Medulla oblongata (tissue), 1 donor: ENCODE results near the gene PDE4D.
"Not testable (repeated sequence)": the region's sequence is repeated elsewhere in the genome, so short reads cannot be mapped to it uniquely, and the experiment has no call there.

Source experiments
- DNase-seq: peaks from one replicate; pipeline ENCODE4 v3.0.0-alpha.2; 2015; ENCODE audit errors: extremely low spot score

The PDE4D gene

GRCh38 chr5:58969795-58970194, 923.7 kb downstream of the PDE4D start:
- DNase-seq = no peak

- DNase-seq = no peak
These were observed 924.3 kb downstream of the PDE4D start for GRCh38 chr5:58969253-58969652.

GRCh38 chr5:58968350-58968749, 925.2 kb downstream of the PDE4D start:
- DNase-seq = no peak

- no peak for DNase-seq
These were observed 925.8 kb downstream of the PDE4D start for GRCh38 chr5:58967597-58968281.

DNA sequence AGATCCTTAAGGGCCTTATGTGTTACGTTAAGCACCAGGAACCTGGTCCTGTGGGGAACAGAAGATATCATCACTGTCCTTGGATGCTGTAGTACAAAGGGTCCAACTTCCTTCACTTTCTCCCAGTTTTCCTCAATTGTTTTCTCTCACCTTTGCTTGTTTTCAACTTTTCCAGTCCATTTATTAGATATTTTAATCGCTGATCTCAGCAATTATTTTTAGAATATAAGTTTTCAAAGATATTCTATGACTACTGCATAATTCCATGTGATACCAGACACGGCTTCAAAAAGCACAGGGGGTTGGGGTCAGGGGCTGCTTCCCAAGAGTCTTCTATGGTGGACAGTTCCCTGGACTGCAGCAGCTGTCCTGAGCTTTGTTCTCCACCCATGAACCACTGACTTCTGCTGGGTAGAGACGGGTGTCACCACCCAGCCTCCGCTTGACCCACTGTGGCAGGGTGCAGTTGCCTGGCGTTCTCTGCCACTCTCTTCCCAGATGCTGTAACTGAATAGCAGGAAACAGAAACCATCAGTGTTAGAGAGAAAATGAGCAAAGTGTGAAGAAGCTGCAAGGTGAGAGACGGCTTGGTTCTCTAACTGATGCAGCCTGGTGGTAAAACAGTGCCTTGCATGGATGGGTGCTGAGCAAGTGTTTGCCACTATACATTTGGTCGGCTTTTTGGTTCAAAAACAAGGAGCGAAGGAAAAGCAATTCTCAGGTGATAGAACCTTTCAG, 927.7 kb downstream of the PDE4D start:
- no peak for DNase-seq

- DNase-seq = no peak
These were observed 929.7 kb downstream of the PDE4D start for GRCh38 chr5:58963821-58964220.

- DNase-seq = no peak
These were observed 930.2 kb downstream of the PDE4D start for GRCh38 chr5:58963361-58963760.

- no peak for DNase-seq
These were observed 931.8 kb downstream of the PDE4D start for GRCh38 chr5:58961631-58962280.

DNA sequence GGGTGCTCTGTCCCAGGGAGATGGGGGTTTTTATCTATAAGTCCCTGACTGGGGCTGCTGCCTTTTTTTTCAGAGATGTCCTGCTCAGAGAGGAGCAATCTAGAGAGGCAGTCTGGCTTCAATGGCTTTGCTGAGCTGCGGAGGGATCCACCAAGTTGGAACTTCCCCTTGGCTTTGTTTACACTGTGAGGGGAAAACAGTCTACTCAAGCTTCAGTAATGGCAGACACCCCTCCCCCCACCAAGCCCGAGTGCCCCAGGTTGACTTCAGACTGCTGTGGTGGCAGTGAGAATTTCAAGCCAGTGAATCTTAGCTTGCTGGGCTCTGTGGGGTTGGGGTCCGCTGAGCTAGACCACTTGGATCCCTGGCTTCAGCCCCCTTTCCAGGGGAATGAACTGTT, 934.8 kb downstream of the PDE4D start:
- DNase-seq = no peak

DNA sequence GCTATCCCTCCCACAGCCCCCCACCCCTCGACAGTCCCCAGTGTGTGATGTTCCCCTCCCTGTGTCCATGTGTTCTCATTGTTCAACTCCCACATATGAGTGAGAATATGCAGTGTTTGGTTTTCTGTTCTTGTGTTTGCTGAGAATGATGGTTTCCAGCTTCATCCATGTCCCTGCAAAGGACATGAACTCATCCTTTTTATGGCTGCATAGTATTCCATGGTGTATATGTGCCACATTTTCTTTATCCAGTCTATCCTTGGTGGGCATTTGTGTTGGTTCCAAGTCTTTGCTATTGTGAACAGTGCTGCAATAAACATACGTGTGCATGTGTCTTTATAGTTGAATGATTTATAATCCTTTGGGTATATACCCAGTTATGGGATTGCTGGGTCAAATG, 940.3 kb downstream of the PDE4D start:
- not testable (repeated sequence) for DNase-seq

DNA sequence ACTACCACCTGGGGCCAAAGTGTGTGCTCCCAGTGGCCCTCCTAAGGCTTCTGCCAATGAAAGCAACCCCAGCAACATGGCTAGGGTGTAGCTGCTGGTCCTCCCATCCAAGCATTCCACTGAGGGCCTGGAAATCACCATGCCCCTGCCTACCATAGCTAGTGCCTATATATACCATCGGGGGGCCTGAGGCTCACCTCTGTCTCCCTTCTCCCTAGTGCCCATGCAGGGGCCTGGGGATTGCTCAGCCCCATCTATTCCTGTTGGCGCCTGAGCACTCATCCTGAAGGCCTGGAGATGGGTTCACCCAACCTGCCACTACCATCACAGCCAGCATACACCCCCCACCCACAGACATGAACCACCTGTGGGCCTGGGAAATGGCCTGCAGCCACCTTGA, 943.3 kb downstream of the PDE4D start:
- DNase-seq = no peak

DNA sequence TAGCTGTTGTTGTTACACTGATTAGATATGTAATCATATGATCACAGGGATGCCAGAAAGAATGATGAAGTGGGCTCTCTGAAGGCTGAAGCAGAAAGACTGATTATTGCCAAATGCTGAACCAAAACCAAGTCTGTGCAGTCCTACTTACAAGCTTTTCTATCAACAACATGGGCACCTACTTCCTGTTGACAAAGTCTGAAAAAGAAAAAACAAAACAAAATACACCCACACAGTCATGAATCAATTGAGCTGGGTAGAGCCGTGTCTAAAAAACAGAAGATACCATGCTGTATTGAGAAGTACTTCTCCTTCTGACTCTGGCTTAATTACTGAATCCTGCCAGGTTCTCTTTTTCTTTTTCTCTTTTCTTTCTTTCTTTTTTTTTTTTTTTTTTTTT, 947.3 kb downstream of the PDE4D start:
- no peak for DNase-seq

GRCh38 chr5:58944221-58944620, 949.3 kb downstream of the PDE4D start:
- no peak for DNase-seq

DNA sequence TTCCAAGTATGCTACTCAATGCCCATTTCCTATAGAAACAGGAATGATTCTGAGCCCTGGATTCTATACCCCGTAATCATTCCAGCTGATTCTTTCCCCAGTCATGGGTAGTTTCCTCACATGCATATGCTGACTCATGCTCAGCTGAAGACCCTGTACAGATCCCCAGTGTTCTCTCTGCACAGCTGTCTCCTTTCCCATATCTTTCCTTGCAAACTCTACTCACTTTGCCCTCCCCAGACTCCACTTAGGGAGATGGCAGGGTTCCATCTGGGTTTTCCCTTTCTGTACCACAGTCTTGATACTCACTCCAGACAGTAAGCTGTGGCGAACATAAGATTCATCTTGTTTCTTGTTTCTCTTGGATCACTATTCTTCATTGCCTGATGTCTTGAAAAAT, 953.1 kb downstream of the PDE4D start:
- no peak for DNase-seq

GRCh38 chr5:58939664-58940063, 953.9 kb downstream of the PDE4D start:
- no peak for DNase-seq

DNA sequence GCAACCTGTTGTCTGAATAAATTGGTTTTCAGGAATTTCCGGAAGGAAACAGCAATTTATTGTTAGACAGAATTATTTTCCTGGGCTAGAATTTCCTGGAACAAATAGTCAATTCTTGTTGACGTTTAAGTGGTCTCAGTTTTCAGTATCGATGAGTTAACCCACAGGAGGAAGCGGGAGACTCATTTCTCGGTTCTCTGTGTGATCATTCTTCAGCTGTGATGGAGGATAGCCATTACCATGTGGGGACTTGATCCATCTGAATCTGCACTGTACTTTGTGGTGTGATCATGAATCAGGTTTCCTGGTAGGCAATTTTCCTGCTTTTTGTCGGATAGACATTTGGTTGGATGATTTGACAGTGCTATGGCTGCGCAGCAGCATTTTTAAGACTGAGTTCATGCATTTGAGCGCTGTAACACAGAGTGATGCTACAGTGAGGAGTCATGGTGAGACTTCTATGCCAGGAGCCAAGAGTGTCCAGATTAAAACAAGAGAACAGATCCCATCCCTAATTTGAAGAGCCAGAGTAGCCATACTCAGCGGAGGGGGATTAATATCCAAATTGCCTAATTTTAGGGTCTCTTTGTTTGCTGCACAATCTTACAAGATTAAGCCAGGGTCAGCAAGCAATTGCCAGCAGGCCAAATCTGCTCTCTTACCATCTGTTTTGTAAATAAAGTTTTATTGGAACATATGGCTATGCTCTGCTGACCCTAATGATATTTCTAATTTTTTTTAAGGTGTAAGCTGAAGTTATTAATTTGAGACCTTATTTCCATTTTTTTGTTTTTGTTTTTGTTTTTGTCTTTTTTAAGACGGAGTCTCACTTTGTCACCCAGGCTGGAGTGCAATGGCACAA, 954.7 kb downstream of the PDE4D start:
- no peak for DNase-seq

GRCh38 chr5:58937031-58937681, 956.4 kb downstream of the PDE4D start:
- no peak for DNase-seq

- no peak for DNase-seq
These were observed 958.9 kb downstream of the PDE4D start for GRCh38 chr5:58934629-58935097.

DNA sequence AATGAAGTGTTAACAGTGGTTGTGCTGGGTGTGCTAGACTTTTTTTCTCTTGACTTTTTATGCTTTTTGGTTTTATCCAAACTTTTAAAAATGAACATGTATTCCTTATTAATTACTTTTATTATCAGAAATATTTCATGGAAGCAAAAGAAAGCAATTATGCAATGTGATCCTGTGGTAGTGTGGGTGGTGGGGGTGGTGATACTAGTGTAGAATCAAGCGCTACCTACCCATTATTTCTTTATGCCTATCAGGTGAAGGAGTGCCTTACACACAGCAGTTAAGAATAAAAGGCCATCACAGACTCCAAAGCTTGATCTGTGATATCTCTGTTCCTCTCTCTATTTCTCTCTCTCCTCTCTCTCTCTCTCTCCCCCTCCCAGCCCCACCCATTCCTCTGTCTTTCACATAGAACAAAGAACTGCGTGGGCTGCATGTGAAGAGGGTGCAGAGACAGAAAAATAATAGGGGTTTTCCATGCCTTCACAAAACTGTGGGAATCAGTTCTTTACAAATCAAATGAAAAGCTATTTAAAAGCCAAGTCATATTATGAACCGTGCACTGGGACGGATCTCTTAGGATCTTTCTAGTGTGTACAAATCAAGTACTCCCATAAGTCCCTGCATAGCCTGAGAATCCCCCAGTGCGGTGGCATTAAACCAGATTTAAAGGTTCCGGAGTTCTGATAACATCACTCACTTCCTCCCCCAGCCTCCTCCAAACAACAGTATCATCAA, 959.5 kb downstream of the PDE4D start:
- DNase-seq = no peak

GRCh38 chr5:58932057-58932612, 961.4 kb downstream of the PDE4D start:
- no peak for DNase-seq
